Stimulated activated naive B cell treated with anti-CD40 and anti-IgM and Interleukin-4, amounts not matched to agents 10 μg/mL and 1 μg/mL and 100 μg/mL, for 72 hours (primary cell): ENCODE data around the gene KRTAP29-1.

Source experiments
- ATAC-seq, 2 donors: fragments of 150-1000 bp; cut with Tn5 transposase; replicated peaks; 2 replicates each; pipeline ENCODE4 v1.10.0; 2021; ENCODE audit warnings: moderate library complexity in 1 of 2
- DNase-seq: peaks from one replicate; pipeline ENCODE4 v3.0.0; 2021
- H3K27ac Mint-ChIP-seq: one replicate; pipeline ENCODE4 v1.8.0; 2022; ENCODE audit warnings: mild to moderate bottlenecking, mixed read lengths
- H3K27me3 Mint-ChIP-seq, 2 donors: one replicate each; pipeline ENCODE4 v1.8.0; 2022; ENCODE audit warnings: mixed read lengths in 2 of 2
- H3K36me3 Mint-ChIP-seq, 2 donors: one replicate each; pipeline ENCODE4 v1.8.0; 2022; ENCODE audit warnings: mixed read lengths in 2 of 2, mild to moderate bottlenecking in 1 of 2
- H3K4me1 Mint-ChIP-seq, 2 donors: one replicate each; pipeline ENCODE4 v1.8.0; 2022; ENCODE audit warnings: mixed read lengths in 2 of 2, mild to moderate bottlenecking in 1 of 2
- H3K4me3 Mint-ChIP-seq, 2 donors: one replicate each; pipeline ENCODE4 v1.8.0; 2022; ENCODE audit warnings: mild to moderate bottlenecking in 2 of 2, mixed read lengths in 2 of 2, moderate library complexity in 1 of 2
- H3K9me3 Mint-ChIP-seq, 2 donors: one replicate each; pipeline ENCODE4 v1.8.0; 2022; ENCODE audit warnings: mixed read lengths in 2 of 2, mild to moderate bottlenecking in 1 of 2

KRTAP29-1 gene

GRCh38 chr17:41334385-41335305 is 32.0 kb upstream of the KRTAP29-1 start:
- no peak overlapping the region for H3K27ac Mint-ChIP-seq
- ATAC-seq (peak; percentile 29 to 38), DNase-seq (no peak)
- peaks cover 14 to 16% of the 10 kb centered on the region in 2 donors for H3K4me1 Mint-ChIP-seq
- no peak overlapping the region for H3K4me3 Mint-ChIP-seq
- H3K36me3 Mint-ChIP-seq: no peaks in the 10 kb centered on the region
- peaks cover 0 to 6% of the 10 kb centered on the region in 2 donors for H3K9me3 Mint-ChIP-seq
- peaks cover 23 to 29% of the 10 kb centered on the region in 2 donors for H3K27me3 Mint-ChIP-seq

DNA sequence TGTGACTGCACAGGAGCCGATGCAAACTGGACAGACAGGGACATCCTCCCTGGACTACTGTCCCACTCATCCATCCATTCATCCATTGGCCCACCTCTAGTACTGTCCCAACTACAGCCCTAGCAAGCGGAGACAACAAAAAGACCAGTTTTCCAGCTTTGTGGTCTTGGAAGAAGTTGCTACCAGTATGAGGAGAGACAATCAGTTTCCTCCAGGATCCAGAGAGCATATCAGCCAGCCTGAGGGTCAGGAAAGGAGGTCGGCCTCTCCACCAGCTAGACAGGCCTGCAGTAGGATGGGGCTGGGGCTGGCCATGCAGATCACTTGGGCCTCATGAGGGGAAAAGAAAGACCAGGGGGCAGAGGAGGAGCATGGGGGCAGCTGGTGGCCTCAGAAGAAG is 31.2 kb upstream of the KRTAP29-1 start:
- H3K4me3 Mint-ChIP-seq: no peak overlapping the region
- DNase-seq (no peak), ATAC-seq (no peak)
- H3K4me1 Mint-ChIP-seq: peaks cover 9 to 14% of the 10 kb centered on the region in 2 donors
- H3K36me3 Mint-ChIP-seq: no peaks in the 10 kb centered on the region
- peaks cover 0 to 6% of the 10 kb centered on the region in 2 donors for H3K9me3 Mint-ChIP-seq
- no peak overlapping the region for H3K27ac Mint-ChIP-seq
- H3K27me3 Mint-ChIP-seq: peaks cover 21 to 29% of the 10 kb centered on the region in 2 donors

GRCh38 chr17:41333098-41333497 is 30.4 kb upstream of the KRTAP29-1 start:
- Mint-ChIP-seq H3K4me1 (peaks cover 9 to 12% of the 10 kb centered on the region in 2 donors), H3K4me3 (no peak overlapping the region), H3K27ac (no peak overlapping the region), H3K27me3 (peaks cover 21 to 29% of the 10 kb centered on the region in 2 donors), H3K9me3 (peaks cover 0 to 6% of the 10 kb centered on the region in 2 donors), H3K36me3 (no peaks in the 10 kb centered on the region)
- ATAC-seq (no peak), DNase-seq (no peak)

DNA sequence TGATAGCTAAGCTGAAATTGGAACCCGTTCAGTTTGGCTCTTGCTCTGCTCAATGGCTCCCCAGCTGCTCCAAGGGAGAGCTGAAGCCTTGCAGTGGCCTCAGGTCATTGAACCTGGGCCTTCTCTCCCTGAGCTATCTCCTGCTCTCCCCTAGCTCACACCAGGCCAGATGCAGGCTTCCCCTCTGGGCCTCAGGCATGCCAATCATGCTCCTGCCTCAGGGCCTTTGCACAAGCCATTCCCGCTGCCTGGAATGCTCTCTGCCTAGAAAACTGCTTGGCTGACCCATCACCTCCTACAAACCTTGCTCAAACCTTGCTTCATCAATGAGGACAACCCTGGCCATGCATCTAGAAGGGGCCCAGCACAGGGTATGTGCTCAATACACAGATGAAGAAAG is 29.6 kb upstream of the KRTAP29-1 start:
- Mint-ChIP-seq H3K9me3 (peaks cover 0 to 6% of the 10 kb centered on the region in 2 donors), H3K27ac (no peak overlapping the region), H3K4me3 (no peak overlapping the region), H3K36me3 (no peaks in the 10 kb centered on the region), H3K27me3 (peaks cover 21 to 29% of the 10 kb centered on the region in 2 donors), H3K4me1 (peaks cover 10 to 12% of the 10 kb centered on the region in 2 donors)
- ATAC-seq: no peak
- no peak for DNase-seq

DNA sequence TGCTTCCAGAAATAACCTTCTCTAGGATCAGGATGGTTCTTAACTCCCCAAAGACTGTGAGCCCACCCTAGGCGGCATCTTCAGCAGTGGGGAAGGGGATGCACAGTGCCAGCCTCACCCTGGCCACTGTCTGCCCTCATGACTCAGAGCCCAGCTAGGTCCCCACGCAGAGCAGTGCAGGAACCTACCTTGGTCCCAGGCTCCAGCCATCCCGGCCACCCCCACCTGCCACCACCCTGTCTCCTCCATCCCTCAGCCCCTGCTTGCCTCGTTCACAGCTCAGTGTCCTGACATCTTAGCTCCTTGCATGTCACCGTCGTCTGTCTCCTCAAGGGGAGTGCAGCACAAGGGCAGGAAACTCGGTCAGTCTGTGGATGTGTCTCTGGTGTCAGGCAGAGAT is 29.0 kb upstream of the KRTAP29-1 start:
- DNase-seq: no peak
- ATAC-seq: no peak
- Mint-ChIP-seq H3K9me3 (peaks cover 0 to 6% of the 10 kb centered on the region in 2 donors), H3K4me3 (no peak overlapping the region), H3K27ac (no peak overlapping the region), H3K36me3 (no peaks in the 10 kb centered on the region), H3K4me1 (peaks cover 11 to 12% of the 10 kb centered on the region in 2 donors), H3K27me3 (peaks cover 21 to 29% of the 10 kb centered on the region in 2 donors)

DNA sequence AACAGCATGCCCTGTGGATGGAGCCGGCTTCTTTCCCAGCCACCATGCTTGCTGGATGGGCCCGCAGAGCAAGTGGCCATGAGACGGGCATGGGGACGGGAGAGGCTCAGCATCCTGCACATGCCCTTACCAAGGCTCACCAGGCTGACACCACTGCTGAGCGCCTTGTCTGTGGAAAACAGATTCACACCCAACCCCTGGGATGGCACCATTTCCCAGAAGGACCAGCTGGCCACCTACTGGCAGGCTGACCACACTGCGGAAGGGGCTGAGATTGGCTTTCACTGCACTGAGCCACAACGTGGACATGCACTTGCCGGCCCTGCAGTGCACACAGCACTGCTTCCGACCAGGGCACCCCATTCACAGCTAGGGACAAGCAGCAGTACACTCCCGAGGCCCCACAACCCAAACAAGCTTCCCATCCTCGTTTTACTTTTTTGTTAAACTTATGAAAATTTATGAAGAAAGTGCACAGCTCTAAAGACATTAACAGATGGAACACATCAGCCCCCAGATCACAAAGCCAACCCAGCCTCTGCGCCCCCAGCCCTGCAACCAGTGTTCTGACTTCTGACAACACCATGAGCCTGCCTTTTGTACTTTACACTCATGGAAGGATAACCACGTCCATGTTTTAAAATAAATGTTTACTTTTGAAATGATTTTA is 26.8 kb upstream of the KRTAP29-1 start:
- DNase-seq: no peak
- H3K4me3 Mint-ChIP-seq: no peak overlapping the region
- ATAC-seq: peak; percentile 63 to 68
- peaks cover 0 to 6% of the 10 kb centered on the region in 2 donors for H3K9me3 Mint-ChIP-seq
- H3K36me3 Mint-ChIP-seq: no peaks in the 10 kb centered on the region
- peaks cover 7% of the 10 kb centered on the region in 2 donors for H3K4me1 Mint-ChIP-seq
- no peak overlapping the region for H3K27ac Mint-ChIP-seq
- H3K27me3 Mint-ChIP-seq: peaks cover 6 to 19% of the 10 kb centered on the region in 2 donors

DNA sequence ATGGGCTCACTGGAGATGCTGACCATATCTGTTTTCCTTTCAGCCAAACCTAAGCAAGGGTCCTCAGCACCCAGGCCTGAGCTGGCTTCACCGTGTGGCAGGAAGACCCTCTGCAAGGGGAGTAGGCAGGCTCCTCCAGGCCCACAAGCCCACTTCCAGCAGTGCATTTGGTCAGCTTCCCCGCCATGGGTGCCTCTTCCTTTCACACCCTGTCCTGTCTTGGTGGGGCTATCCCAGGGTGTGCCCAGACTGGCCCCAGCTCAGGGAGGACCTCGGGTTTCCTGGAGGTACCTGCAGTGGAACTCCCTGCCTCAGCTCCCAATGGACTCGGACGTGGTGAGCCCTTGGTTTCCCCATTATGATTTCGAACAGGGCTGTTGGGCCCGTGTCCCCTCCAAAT is 25.6 kb upstream of the KRTAP29-1 start:
- no peak overlapping the region for H3K4me3 Mint-ChIP-seq
- H3K27me3 Mint-ChIP-seq: peaks cover 0 to 9% of the 10 kb centered on the region in 2 donors
- DNase-seq: no peak
- H3K36me3 Mint-ChIP-seq: no peaks in the 10 kb centered on the region
- H3K27ac Mint-ChIP-seq: no peak overlapping the region
- peaks cover 0 to 9% of the 10 kb centered on the region in 2 donors for H3K4me1 Mint-ChIP-seq
- H3K9me3 Mint-ChIP-seq: no peaks in the 10 kb centered on the region
- no peak for ATAC-seq

DNA sequence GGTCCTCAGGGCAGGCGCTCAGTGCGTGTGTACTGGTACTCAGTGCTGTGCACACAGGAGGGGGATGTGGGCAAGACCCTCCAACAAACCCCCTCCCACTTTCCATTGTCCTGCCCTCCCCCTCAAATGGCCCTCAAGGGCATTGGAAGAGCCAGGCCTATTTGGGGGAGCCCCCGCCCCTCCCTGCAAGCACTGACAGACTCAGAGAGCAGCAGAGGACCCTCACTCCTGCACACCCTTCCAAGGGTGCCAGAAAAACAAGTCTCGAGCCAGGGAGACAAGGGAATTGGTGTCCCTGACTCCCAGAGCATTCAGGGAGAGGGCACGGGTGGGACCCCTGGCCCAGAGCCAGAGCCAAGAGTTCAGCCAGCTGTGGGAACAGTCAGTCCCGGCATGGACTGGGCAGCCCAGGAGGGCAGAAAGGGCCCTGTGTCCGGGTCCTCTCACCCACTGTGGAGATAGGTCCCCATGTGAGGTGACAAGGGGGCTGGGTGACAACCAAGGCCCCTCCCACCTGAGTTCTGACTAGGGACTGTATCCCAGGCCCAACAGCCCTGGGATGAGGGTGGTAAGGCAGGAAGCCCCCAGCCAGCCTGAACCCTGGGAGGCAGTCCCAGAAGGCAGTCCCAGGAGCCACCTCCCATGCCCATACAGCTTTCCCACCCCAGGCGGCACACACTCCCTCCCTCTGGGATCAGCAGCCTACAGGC is 24.9 kb upstream of the KRTAP29-1 start:
- peaks cover 0 to 6% of the 10 kb centered on the region in 2 donors for H3K27me3 Mint-ChIP-seq
- peaks cover 0 to 9% of the 10 kb centered on the region in 2 donors for H3K4me1 Mint-ChIP-seq
- ATAC-seq (no peak), DNase-seq (no peak)
- no peak overlapping the region for H3K4me3 Mint-ChIP-seq
- H3K9me3 Mint-ChIP-seq: no peaks in the 10 kb centered on the region
- peak overlapping the region; percentile 77 for H3K27ac Mint-ChIP-seq
- no peaks in the 10 kb centered on the region for H3K36me3 Mint-ChIP-seq

DNA sequence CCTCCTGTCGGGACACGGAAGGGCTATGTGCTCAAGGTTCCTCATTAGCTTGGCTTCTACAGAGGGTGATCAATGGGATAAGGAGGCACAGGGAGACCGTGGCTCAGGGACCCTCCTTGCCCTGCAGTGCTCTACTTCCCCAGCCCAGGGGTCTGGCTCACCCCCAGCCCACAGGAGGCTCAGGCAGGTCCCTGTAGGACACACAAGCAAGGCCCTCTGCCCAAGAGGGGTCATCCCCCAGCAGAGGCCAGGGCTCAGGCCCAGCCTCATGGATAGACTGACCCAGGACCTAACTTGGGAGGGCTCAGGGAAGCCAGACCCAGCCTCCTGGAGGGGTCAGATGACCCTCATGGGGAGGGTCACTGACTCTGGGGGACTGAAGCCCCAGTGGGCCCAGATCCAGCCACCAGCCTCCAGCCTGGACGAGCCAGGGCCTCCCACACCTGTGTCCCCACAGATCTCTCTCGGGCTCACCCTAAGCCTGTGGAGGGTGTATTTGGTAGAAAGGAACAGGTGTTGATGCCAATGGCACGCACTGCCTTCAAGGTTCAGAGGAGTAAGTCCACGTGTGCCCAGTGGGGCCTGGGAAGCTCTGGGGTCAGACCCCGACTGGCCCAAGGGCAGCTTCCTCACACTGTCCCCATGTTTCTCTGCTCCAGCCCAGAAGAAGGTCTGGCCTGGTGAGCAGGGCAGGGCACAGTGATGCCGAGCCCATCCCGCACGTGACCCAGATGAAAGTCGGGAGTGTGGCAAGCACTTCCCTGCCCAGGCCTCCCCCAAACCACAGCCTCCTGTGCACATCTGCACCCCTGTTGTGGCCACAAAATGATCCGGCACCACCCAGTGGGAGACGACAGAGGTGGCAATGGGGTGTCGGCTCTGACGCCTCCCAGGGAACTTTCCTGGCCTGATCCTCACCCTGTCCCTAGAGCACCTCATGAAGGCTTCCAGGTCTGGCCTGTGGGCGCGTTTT is 23.8 kb upstream of the KRTAP29-1 start:
- Mint-ChIP-seq H3K4me1 (peaks cover 0 to 9% of the 10 kb centered on the region in 2 donors), H3K9me3 (no peaks in the 10 kb centered on the region), H3K4me3 (no peak overlapping the region), H3K27ac (no peak overlapping the region), H3K27me3 (peaks cover 0 to 2% of the 10 kb centered on the region in 2 donors), H3K36me3 (no peaks in the 10 kb centered on the region)
- ATAC-seq (no peak), DNase-seq (no peak)

GRCh38 chr17:41325611-41326010 is 23.0 kb upstream of the KRTAP29-1 start:
- DNase-seq: no peak
- ATAC-seq: no peak
- no peaks in the 10 kb centered on the region for H3K27me3 Mint-ChIP-seq
- H3K4me3 Mint-ChIP-seq: no peak overlapping the region
- H3K36me3 Mint-ChIP-seq: no peaks in the 10 kb centered on the region
- H3K4me1 Mint-ChIP-seq: peaks cover 0 to 9% of the 10 kb centered on the region in 2 donors
- H3K9me3 Mint-ChIP-seq: peaks cover 2 to 3% of the 10 kb centered on the region in 2 donors
- no peak overlapping the region for H3K27ac Mint-ChIP-seq

- Mint-ChIP-seq H3K27ac (no peak overlapping the region), H3K4me3 (no peak overlapping the region), H3K4me1 (peaks cover 0 to 9% of the 10 kb centered on the region in 2 donors), H3K27me3 (no peaks in the 10 kb centered on the region), H3K36me3 (peaks cover 0 to 4% of the 10 kb centered on the region in 2 donors), H3K9me3 (peaks cover 6% of the 10 kb centered on the region in 2 donors)
- ATAC-seq: no peak
- no peak for DNase-seq
These were observed 22.5 kb upstream of the KRTAP29-1 start for GRCh38 chr17:41325126-41325525.

- Mint-ChIP-seq H3K9me3 (peaks cover 11 to 13% of the 10 kb centered on the region in 2 donors), H3K4me1 (peaks cover 0 to 9% of the 10 kb centered on the region in 2 donors), H3K36me3 (peaks cover 0 to 7% of the 10 kb centered on the region in 2 donors), H3K27ac (no peak overlapping the region), H3K27me3 (no peaks in the 10 kb centered on the region), H3K4me3 (no peak overlapping the region)
- peak in 1 of 2 donors; percentile 43 for ATAC-seq
- DNase-seq: no peak
These were observed 21.8 kb upstream of the KRTAP29-1 start for GRCh38 chr17:41324180-41325075.
